OCI-LY7 (cell line): ENCODE data around the gene LONRF3. TPM values are rescaled to one million over a fixed set of nuclear protein-coding genes. Genes with fewer than 3 reads are reported as not detected.
A peak's percentile ranks its signal among the peaks of the same experiment; 100 is the strongest.

Source experiments
- BruUV-seq: library from RNA; stranded (reverse); fragments of 400-500 nt; replicated peaks from 2 replicates; lab custom pipeline; 2021; lab: Mats Ljungman, UMichigan
- CTCF ChIA-PET: fragments of 300-600 bp; sonication (Branson Sonifier 250); formaldehyde crosslinking; loops from one replicate; lab custom pipeline; 2022; ENCODE audit warnings: antibody characterized with exemption; ENCODE audit not compliant: unreplicated experiment; lab: Charles Lee
- POLR2A ChIA-PET: fragments of 300-600 bp; sonication (Branson Sonifier 250); formaldehyde crosslinking; loops from one replicate; lab custom pipeline; 2022; ENCODE audit warnings: antibody characterized with exemption; lab: Charles Lee
- DNase-seq: peaks from one replicate; pipeline ENCODE4 v3.0.0-alpha.2; 2015; ENCODE audit warnings: low spot score
- H2AFZ ChIP-seq: fragments of 200-600 bp; sonication (generic), shearing (Covaris generic); 2 replicates; pipeline ENCODE4 v1.6.1; 2014; ENCODE audit warnings: mild to moderate bottlenecking, antibody characterized with exemption, low read length, moderate library complexity
- H3K27ac ChIP-seq: fragments of 200-600 bp; sonication (generic); 2 replicates; pipeline ENCODE4 v1.5.1; 2014; ENCODE audit warnings: mixed run types, low read depth, mild to moderate bottlenecking, moderate library complexity, low read length, inconsistent platforms; ENCODE audit not compliant: poor library complexity, severe bottlenecking
- H3K36me3 ChIP-seq: fragments of 200-600 bp; sonication (generic); 2 replicates; pipeline ENCODE4 v1.6.1; 2014; ENCODE audit warnings: mild to moderate bottlenecking, antibody characterized with exemption, low read length, moderate library complexity, mixed read lengths; ENCODE audit not compliant: insufficient read depth
- H3K4me1 ChIP-seq: fragments of 200-600 bp; sonication (generic); 2 replicates; pipeline ENCODE4 v1.5.1; 2014; ENCODE audit warnings: mild to moderate bottlenecking, low read length; ENCODE audit not compliant: insufficient read depth, poor library complexity, severe bottlenecking
- H3K4me2 ChIP-seq: fragments of 200-600 bp; sonication (generic); 2 replicates; pipeline ENCODE4 v1.6.1; 2014; ENCODE audit warnings: mild to moderate bottlenecking, low read length
- H3K4me3 ChIP-seq: fragments of 200-600 bp; sonication (generic); 2 replicates; pipeline ENCODE4 v1.5.1; 2014; ENCODE audit warnings: mild to moderate bottlenecking, low read depth, low read length; ENCODE audit not compliant: poor library complexity, severe bottlenecking
- H3K79me2 ChIP-seq: fragments of 200-600 bp; sonication (generic); 2 replicates; pipeline ENCODE4 v1.6.1; 2016; ENCODE audit warnings: low read depth, mild to moderate bottlenecking, low read length, moderate library complexity, mixed read lengths; ENCODE audit not compliant: insufficient read depth
- H3K9me2 ChIP-seq: fragments of 200-600 bp; sonication (generic); 2 replicates; pipeline ENCODE4 v1.6.1; 2016; ENCODE audit warnings: mild to moderate bottlenecking, low read length, mixed read lengths; ENCODE audit not compliant: insufficient read depth
- H3K9me3 ChIP-seq: fragments of 200-600 bp; sonication (generic); 2 replicates; pipeline ENCODE4 v1.6.1; 2014; ENCODE audit warnings: mild to moderate bottlenecking, mixed run types, low read length, mixed read lengths
- H4K20me1 ChIP-seq: fragments of 200-600 bp; sonication (generic); 2 replicates; pipeline ENCODE4 v1.6.1; 2014; ENCODE audit warnings: mild to moderate bottlenecking, antibody characterized with exemption, low read length, moderate library complexity, mixed read lengths; ENCODE audit not compliant: insufficient read depth
- CTCF ChIP-seq: fragments of 200-600 bp; sonication (generic); conservative IDR thresholded peaks from 2 replicates; pipeline ENCODE4 v1.5.1; 2014; ENCODE audit warnings: mild to moderate bottlenecking, antibody characterized with exemption, low read length, moderate library complexity, mixed read lengths
- EZH2phosphoT487 ChIP-seq: fragments of 200-600 bp; sonication (generic); IDR thresholded peaks from 2 replicates; pipeline ENCODE4 v1.6.1; 2018; ENCODE audit warnings: low read depth, borderline replicate concordance, mild to moderate bottlenecking, mixed run types, antibody characterized with exemption, low read length, moderate library complexity, mixed read lengths
- intact Hi-C: fragments of 100-400 bp; cut with micrococcal nuclease; formaldehyde crosslinking; loops from one replicate; pipeline ENCODE4 v1.10.0; 2022; ENCODE audit not compliant: unreplicated experiment
- total RNA-seq, 2 experiments: library from RNA; depleted of rRNA in 1 of 2; stranded (reverse); fragments of >200 nt in 1 of 2; shearing (Covaris generic) in 1 of 2; gene quantifications; 2 replicates each; pipeline ENCODE4 v1.2.3, GENCODE V29; 2014 to 2022

Gene LONRF3
- total RNA-seq, 2 experiments from 2014 or later: not detected

GRCh38 chrX:119067023-119067739 is 92.8 kb downstream of the LONRF3 start:
- ChIA-PET CTCF (no interaction called here), POLR2A (no interaction called here)
- intact Hi-C loops: loop anchor here (5.0 kb wide), 2 partner anchors 60 to 220 kb away; no protein-coding TSS in a partner anchor
- no peak overlapping the region for H3K4me2 ChIP-seq
- no peak for TF ChIP-seq EZH2phosphoT487
- TF ChIP-seq CTCF: peak; percentile 68
- DNase-seq: peak; percentile 43
- BruUV-seq: no TSS peak
- no peaks in the 10 kb centered on the region for H3K79me2 ChIP-seq
- no peaks in the 10 kb centered on the region for H3K4me1 ChIP-seq
- no peak overlapping the region for H2AFZ ChIP-seq
- H3K4me3 ChIP-seq: no peak overlapping the region
- no peak overlapping the region for H3K27ac ChIP-seq
- H3K9me3 ChIP-seq: no peaks in the 10 kb centered on the region
- no peaks in the 10 kb centered on the region for H4K20me1 ChIP-seq
- H3K36me3 ChIP-seq: no peaks in the 10 kb centered on the region
- H3K9me2 ChIP-seq: no peaks in the 10 kb centered on the region

Other genes starting within 250 kb of the LONRF3 start
- not detected in 2 replicates for gene IL13RA1, start 247.0 kb upstream of the LONRF3 start, total RNA-seq (2014; rRNA removed; shearing (Covaris generic))
- not detected in 2 replicates for gene IL13RA1, start 247.0 kb upstream of the LONRF3 start, total RNA-seq (2022)
- gene ZCCHC12, start 150.8 kb upstream of the LONRF3 start, total RNA-seq (2014; rRNA removed; shearing (Covaris generic)): not detected in 2 replicates
- not detected in 2 replicates for gene ZCCHC12, start 150.8 kb upstream of the LONRF3 start, total RNA-seq (2022)
- gene CT47C1, start 98.4 kb downstream of the LONRF3 start, total RNA-seq (2014; rRNA removed; shearing (Covaris generic)): not detected in 2 replicates
- not detected in 2 replicates for gene CT47C1, start 98.4 kb downstream of the LONRF3 start, total RNA-seq (2022)
- not detected in 2 replicates for gene KIAA1210, start 153.2 kb downstream of the LONRF3 start, total RNA-seq (2014; rRNA removed; shearing (Covaris generic))
- gene KIAA1210, start 153.2 kb downstream of the LONRF3 start, total RNA-seq (2022): not detected in 2 replicates